HG03095 (cell line): ENCODE measurements around the gene GCLC.
"Not testable (repeated sequence)": the region's sequence is repeated elsewhere in the genome, so short reads cannot be mapped to it uniquely, and the experiment has no call there.

Experiments used
- ATAC-seq: cut with Tn5 transposase; IDR thresholded peaks from one replicate; pipeline ENCODE4 v1.9.1; 2021; ENCODE audit warnings: moderate library complexity; ENCODE audit not compliant: unreplicated experiment

GCLC gene

DNA sequence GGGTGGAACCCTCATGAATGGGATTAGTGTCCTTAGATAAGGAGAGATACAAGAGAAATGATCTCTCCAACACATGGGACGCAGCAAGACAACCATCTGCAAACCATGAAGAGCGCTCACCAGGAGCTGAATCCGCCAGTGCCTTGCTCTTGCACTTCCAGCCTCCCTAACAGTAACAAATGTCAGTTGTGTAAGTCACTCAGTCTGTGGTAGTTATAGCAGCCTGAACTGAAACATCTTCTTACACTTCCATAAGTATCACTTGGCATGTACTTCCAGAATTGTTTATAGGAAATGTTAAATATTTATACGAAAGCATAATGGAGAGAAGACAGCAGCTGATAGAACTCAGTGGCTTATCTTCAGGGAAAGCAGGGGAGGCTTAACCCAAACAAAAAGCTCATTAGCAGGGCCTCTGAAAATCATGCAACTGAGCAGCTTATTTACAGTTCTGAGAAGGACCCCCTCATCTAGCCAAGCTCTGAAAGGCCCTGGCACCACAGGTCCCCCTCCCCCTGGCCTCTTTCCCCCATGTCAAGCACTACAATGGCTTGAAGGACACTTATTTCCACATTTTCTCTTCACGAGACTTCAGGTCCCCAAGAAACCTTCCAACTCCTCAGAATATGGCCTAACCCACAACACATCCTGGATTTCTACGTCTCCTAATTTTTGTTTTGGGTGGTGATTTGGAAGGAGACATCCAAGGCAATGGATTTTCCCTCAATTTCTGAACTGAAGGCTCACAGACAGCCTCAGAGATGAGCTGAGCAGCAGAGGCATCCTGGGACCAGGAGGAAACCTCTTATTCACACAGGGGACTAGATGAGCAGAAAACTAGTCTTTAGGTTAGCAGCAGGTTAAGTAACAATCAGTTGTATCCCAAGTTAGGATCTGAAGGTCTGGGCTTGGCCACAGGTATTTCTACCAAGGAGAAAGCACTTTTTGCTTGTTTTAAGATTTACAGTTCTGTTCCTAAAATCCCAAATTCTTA is 49.1 kb downstream of the GCLC start:
- ATAC-seq, result no peak

GRCh38 chr6:53494076-53494475 is 50.8 kb downstream of the GCLC start:
- no peak for ATAC-seq

DNA sequence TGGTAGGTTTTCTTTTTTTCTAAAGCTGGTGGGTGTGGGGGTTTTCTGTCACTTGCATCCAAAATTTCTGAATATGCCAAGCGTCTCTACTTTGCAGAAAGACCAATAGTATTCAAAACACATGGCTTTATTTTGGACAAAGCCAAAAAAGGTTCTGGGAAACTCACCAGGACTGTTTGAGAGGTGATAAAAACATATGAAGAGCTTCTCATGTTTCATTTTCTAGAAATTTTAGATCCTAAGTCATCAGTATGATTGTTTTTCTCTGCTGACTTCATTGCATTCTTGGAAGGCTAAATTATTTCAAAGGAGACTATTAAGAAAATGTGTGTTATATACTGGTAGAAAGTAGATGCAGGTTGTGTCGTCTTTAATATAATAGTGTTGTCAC is 51.3 kb downstream of the GCLC start:
- ATAC-seq, result no peak

- no peak for ATAC-seq
Observed at GRCh38 chr6:53492860-53493634, 51.9 kb downstream of the GCLC start.

GRCh38 chr6:53487080-53487479 is 57.8 kb downstream of the GCLC start:
- no peak for ATAC-seq

GRCh38 chr6:53486679-53487078 is 58.2 kb downstream of the GCLC start:
- no peak for ATAC-seq

- ATAC-seq, result no peak
Observed at GRCh38 chr6:53484476-53485280, 60.2 kb downstream of the GCLC start.

- no peak for ATAC-seq
Observed at GRCh38 chr6:53483423-53484353, 61.2 kb downstream of the GCLC start.

- no peak for ATAC-seq
Observed at GRCh38 chr6:53481323-53481722, 63.6 kb downstream of the GCLC start.

- not testable (repeated sequence) for ATAC-seq
Observed at GRCh38 chr6:53480774-53481173, 64.1 kb downstream of the GCLC start.

DNA sequence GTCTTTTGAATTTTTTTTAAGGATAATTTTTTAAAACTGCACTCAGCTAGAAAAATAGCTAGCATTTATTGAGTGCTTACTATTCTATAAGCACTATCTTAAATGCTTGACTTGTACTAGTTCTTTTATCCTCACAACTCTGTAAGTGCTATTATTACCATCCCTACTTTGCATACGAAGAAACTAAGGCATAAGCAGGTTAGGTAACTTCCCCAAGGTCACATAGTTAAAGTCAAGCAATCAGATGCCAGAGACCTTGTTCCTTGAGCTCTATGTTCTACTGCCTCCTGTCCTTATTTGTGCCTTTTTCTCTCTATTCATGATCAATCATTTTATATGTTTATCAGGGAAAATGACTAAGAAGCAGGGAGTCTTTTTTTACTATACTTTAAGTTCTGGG is 65.0 kb downstream of the GCLC start:
- no peak for ATAC-seq

- no peak for ATAC-seq
Observed at GRCh38 chr6:53476964-53477363, 67.9 kb downstream of the GCLC start.

DNA sequence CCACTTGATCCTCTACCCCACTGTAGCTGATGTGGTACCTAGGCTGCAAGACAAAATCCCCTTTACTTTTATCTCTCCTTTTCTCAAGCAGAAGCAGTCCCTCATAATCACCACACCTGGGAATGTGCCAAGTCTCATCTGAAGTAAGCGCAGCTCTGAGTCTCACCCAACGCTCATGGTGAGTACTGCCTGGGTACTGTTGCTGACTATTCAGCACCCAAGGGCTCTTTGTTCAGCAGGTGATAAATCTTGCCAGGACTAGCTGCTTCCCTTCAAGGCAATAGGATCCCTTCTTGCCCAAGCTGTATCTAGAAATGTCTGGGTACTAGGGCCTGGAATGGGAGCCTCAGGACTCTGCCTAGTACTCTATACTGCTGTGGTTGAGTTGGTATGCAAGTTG is 70.9 kb downstream of the GCLC start:
- no peak for ATAC-seq

DNA sequence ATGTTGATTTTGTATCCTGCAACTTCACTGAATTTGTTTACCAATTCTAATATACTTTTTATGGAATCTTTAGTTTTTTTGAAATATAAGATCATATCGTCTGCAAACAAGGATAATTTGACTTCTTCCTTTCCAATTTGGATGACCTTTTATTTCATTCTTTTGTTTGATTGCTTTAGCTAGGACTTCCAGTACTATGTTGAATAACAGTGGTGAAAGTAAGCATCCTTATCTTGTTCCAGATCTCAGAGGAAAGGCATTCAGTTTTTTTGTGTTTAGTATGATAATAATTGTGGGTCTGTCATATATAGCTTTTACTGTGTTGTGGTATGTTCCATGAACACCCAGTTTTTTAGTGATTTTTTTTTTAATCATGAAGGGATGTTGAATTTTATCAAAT is 75.7 kb downstream of the GCLC start:
- no peak for ATAC-seq

GRCh38 chr6:53466257-53466656 is 78.6 kb downstream of the GCLC start:
- no peak for ATAC-seq

- ATAC-seq, result no peak
Observed at GRCh38 chr6:53465732-53466131, 79.2 kb downstream of the GCLC start.

GRCh38 chr6:53464927-53465460 is 79.9 kb downstream of the GCLC start:
- ATAC-seq, result no peak

DNA sequence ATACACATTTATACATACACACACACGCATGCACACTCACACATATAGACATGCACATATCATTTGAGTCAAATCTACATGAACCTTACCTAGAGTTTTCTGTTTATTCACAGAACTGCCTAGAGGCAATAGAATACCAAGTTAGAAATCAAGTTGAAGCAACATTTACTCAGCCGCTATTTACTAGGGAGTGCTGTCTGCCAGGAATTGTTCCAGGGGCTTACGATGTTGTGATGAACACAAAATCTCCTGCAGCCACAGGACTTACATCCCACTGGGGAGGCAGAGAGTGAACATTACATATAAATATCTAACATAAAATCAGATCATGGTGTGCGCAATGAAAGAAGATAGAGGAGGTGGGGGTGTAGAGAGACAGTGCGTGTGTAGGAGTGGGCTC is 80.4 kb downstream of the GCLC start:
- no peak for ATAC-seq

GRCh38 chr6:53461696-53462095 is 83.2 kb downstream of the GCLC start:
- ATAC-seq, result peak; percentile 39
